GM18867 (cell line): ENCODE data around the gene NCKAP5.

Experiments used
- ATAC-seq: cut with Tn5 transposase; IDR thresholded peaks from one replicate; pipeline ENCODE4 v1.9.1; 2021; ENCODE audit warnings: mild to moderate bottlenecking, moderate library complexity; ENCODE audit not compliant: unreplicated experiment

Gene NCKAP5

DNA sequence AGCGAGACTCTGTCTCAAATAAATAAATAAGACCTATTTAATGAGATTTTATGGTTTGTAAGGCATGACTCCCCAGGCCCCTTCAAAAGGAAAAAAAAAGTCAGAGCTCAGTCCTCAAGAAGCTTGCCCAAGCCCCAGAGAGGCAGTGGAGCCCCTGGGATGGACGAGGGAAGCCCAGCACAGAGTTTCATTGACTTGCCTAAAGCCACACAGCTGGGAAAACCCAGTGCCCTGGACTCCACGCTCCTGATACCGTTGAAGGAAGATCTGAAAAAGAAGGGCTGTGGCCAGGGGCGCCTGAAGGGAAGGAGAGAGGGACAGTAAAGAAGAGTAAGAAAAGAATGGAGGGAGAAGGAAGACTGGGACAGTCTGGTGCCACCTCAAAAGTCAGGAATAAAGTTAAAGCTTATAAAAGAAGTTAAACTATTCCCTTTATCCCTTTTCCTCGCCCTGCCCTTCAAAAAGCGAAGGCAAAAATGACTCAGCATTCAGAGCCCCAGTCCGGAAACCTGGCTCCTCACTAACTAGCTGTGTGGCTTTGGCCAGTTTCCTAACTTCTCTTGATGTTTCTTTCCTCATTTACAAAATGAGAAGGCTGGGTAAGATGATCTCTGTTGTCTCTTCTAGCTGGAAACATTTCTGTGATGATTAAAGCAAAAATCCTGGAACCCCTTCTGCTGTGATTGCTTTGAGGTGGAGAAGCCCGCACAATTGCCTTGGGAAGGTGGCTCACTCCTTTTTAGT, 945.0 kb downstream of the NCKAP5 start:
- no peak for ATAC-seq
